Glutamatergic neuron (in vitro differentiated cells): ENCODE results near the gene IYD. TPM values are rescaled to one million over a fixed set of nuclear protein-coding genes. Genes with fewer than 3 reads are reported as not detected.
"Not testable (repeated sequence)": the region's sequence is repeated elsewhere in the genome, so short reads cannot be mapped to it uniquely, and the experiment has no call there.

Experiments
- DNase-seq: peaks from one replicate; pipeline ENCODE4 v3.0.0; 2022
- H3K27ac Mint-ChIP-seq: one replicate; pipeline ENCODE4 v1.8.0; 2020; ENCODE audit warnings: mild to moderate bottlenecking, mixed read lengths, inconsistent platforms; ENCODE audit not compliant: unreplicated experiment
- H3K27me3 Mint-ChIP-seq: one replicate; pipeline ENCODE4 v1.8.0; 2020; ENCODE audit warnings: mild to moderate bottlenecking, moderate library complexity, mixed read lengths, inconsistent platforms; ENCODE audit not compliant: unreplicated experiment
- H3K36me3 Mint-ChIP-seq: one replicate; pipeline ENCODE4 v1.8.0; 2020; ENCODE audit warnings: mild to moderate bottlenecking, mixed read lengths, inconsistent platforms; ENCODE audit not compliant: unreplicated experiment
- H3K4me1 Mint-ChIP-seq: one replicate; pipeline ENCODE4 v1.8.0; 2020; ENCODE audit warnings: mild to moderate bottlenecking, low read depth, mixed read lengths, inconsistent platforms; ENCODE audit not compliant: unreplicated experiment
- H3K4me3 Mint-ChIP-seq: one replicate; pipeline ENCODE4 v1.8.0; 2020; ENCODE audit warnings: mild to moderate bottlenecking, mixed read lengths, inconsistent platforms; ENCODE audit not compliant: unreplicated experiment
- H3K9me3 Mint-ChIP-seq: one replicate; pipeline ENCODE4 v1.8.0; 2020; ENCODE audit warnings: mild to moderate bottlenecking, moderate library complexity, mixed read lengths, inconsistent platforms; ENCODE audit not compliant: unreplicated experiment
- CTCF ChIP-seq: fragments of 200-600 bp; sonication (generic); IDR thresholded peaks from one replicate; pipeline ENCODE4 v1.5.0; 2021; ENCODE audit not compliant: partially characterized antibody, unreplicated experiment
- total RNA-seq: library from RNA; stranded (reverse); fragmentation: NEBNext Ultra II Directional; extraction: Animal tissue kit (Norgen Biotek cat#: 25700); gene quantifications from one replicate; pipeline ENCODE4 v1.2.1, GENCODE V29; 2021; ENCODE audit not compliant: unreplicated experiment

IYD gene
- total RNA-seq, 1 donor from 2014 or later = not detected

GRCh38 chr6:150370112-150370511 lies 1.3 kb downstream of the IYD start:
- H3K27ac Mint-ChIP-seq = no peak overlapping the region
- TF ChIP-seq CTCF = no peak
- no peaks in the 10 kb centered on the region for H3K27me3 Mint-ChIP-seq
- DNase-seq = no peak
- peaks cover 2% of the 10 kb centered on the region for H3K9me3 Mint-ChIP-seq
- no peak overlapping the region for H3K4me3 Mint-ChIP-seq
- peaks cover 18% of the 10 kb centered on the region for H3K4me1 Mint-ChIP-seq
- no peaks in the 10 kb centered on the region for H3K36me3 Mint-ChIP-seq

GRCh38 chr6:150371356-150371755 lies 2.5 kb downstream of the IYD start:
- Mint-ChIP-seq H3K27me3 (peaks cover 2% of the 10 kb centered on the region), H3K4me1 (peaks cover 6% of the 10 kb centered on the region), H3K4me3 (no peak overlapping the region), H3K9me3 (no peaks in the 10 kb centered on the region), H3K27ac (no peak overlapping the region), H3K36me3 (no peaks in the 10 kb centered on the region)
- no peak for TF ChIP-seq CTCF
- no peak for DNase-seq

DNA sequence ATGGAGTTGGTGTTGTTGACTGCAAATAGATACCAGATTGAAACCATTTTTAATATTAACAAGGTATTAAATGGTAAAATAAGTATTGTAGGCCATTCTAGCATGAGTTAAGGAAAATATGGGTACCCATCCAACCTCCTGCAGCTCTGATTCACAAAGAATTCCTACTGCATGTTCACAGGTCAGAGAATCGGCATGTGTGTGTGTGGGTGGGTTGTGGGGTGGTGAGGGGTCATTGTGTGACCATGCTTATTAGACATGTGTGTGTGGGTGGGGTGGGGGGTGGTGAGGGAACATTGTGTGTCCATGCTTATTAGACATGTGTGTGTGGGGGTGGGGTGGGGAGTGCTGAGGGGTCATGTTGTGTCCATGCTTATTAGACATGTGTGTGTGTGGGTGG lies 3.2 kb downstream of the IYD start:
- no peak for TF ChIP-seq CTCF
- Mint-ChIP-seq H3K27me3 (peaks cover 2% of the 10 kb centered on the region), H3K9me3 (no peaks in the 10 kb centered on the region), H3K27ac (no peak overlapping the region), H3K36me3 (no peaks in the 10 kb centered on the region), H3K4me1 (no peaks in the 10 kb centered on the region), H3K4me3 (no peak overlapping the region)
- DNase-seq = no peak

DNA sequence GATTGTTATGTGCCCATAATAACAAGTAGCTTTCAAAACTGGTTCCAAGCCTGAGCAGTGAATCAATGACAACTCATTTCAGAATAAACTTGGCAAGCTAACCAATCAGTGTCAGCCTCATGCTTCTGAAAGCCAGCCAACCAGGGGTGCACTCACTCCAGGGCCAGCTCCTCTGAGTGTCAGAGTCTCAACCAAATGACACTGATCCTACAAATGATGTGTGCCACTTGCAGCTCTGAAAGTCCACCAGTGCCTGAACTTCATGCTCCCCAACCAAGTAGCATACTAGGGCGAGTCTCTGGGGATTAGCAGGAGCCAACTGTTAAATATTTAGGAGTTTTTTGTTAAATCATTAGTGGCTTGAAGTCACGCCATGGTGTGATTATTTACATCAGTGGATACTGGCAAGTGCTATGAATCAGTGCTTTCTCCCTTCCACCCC lies 4.5 kb downstream of the IYD start:
- Mint-ChIP-seq H3K27me3 (peaks cover 2% of the 10 kb centered on the region), H3K4me3 (no peak overlapping the region), H3K4me1 (no peaks in the 10 kb centered on the region), H3K27ac (no peak overlapping the region), H3K36me3 (no peaks in the 10 kb centered on the region), H3K9me3 (peaks cover 1% of the 10 kb centered on the region)
- TF ChIP-seq CTCF = no peak
- DNase-seq = no peak

DNA sequence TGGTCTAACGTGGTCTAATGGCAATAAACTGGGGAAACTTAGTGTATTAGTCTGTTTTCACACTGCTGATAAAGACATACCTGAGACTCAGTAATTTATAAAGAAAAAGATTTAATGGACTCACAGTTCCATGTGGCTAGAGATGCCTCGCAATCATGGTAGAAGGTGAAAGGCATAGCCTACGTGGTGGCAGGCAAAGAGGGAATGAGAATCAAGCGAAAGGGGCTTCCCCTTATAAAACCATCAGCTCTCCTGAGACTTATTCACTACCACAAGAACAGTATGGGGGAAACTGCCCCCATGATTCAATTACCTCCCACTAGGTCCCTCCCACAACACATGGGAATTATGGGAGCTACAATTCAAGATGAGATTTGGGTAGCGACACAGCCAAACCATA lies 5.5 kb downstream of the IYD start:
- H3K9me3 Mint-ChIP-seq, DNase-seq, H3K4me1 Mint-ChIP-seq, H3K36me3 Mint-ChIP-seq, H3K27ac Mint-ChIP-seq, H3K4me3 Mint-ChIP-seq, H3K27me3 Mint-ChIP-seq: not testable (repeated sequence)

- Mint-ChIP-seq H3K9me3 (peaks cover 1% of the 10 kb centered on the region), H3K27me3 (peaks cover 2% of the 10 kb centered on the region), H3K4me1 (peaks cover 9% of the 10 kb centered on the region), H3K36me3 (no peaks in the 10 kb centered on the region), H3K4me3 (no peak overlapping the region), H3K27ac (no peak overlapping the region)
- no peak for TF ChIP-seq CTCF
- DNase-seq = no peak
Observed at GRCh38 chr6:150377211-150377781, 8.5 kb downstream of the IYD start.
